ENCODE data around the gene COMT.
"Not testable (repeated sequence)": the region's sequence is repeated elsewhere in the genome, so short reads cannot be mapped to it uniquely, and the experiment has no call there.

Gene COMT

DNA sequence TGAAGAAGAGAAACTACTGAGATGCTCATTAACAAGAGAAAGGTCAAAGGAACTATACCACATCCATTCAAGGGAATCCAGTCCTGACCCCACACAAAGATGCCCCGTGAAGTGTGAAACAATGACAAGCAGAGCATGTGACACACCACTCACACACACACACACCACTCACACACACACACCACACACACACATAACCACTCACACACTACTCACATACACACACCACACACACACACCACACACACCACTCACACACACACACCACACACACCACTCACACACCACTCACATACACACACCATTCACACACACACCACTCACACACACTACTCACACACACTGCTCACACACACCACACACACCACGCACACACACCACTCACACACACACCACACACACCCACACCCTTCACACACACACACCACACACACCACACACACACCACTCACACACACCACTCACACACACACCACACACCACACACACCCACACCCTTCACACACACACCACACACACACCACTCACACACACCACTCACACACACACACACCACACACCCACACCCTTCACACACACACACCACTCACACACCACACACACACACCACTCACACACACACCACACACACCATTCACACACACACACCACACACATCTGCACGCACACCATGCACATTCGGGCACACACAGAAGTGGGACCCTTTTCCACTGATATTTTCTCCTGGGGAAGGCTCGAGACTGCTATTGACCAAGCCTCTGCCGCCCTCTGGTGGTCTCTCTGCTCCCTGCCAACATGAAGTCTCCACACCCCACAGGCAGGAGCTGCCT, 32.0 kb upstream of the COMT start:
- DNase-seq = peak; percentile 81

GRCh38 chr22:19910180-19910744, 31.3 kb upstream of the COMT start:
- DNase-seq = no peak

DNA sequence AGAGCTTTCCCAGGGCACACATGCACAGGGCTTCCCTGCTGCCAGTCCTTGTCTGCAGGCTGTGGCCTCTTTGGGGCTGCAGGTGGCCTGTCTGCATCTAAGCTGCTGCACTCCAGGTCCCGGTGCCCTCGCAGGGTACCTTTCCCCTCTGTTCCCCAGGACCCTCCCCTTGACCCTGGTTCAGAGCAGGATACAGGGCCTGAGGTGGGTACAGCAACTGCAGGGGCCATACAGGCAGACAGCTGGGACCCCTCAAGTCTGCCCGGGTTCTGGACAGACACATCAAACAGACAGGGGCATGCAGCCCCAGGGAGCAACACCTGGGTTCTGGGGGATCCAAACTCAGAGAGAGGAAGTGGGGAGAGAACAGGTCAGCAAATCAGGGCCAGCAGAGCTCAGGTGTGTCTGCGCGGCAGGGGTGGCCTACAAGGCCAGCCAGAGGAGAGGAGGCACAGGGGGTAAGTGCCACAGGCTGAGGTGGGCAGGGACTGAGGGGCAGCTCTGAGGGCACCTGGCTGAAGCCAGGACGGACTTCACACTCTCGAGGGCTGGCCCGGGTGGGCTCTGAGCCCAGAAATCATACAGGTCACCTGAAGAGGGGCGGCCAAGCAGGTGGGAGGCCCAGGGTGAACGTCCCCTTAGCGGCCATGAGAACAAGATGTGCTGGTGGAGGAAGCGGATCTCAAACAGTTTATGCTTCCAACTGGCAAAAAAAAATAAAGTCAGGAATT, 29.9 kb upstream of the COMT start:
- no peak for DNase-seq

DNA sequence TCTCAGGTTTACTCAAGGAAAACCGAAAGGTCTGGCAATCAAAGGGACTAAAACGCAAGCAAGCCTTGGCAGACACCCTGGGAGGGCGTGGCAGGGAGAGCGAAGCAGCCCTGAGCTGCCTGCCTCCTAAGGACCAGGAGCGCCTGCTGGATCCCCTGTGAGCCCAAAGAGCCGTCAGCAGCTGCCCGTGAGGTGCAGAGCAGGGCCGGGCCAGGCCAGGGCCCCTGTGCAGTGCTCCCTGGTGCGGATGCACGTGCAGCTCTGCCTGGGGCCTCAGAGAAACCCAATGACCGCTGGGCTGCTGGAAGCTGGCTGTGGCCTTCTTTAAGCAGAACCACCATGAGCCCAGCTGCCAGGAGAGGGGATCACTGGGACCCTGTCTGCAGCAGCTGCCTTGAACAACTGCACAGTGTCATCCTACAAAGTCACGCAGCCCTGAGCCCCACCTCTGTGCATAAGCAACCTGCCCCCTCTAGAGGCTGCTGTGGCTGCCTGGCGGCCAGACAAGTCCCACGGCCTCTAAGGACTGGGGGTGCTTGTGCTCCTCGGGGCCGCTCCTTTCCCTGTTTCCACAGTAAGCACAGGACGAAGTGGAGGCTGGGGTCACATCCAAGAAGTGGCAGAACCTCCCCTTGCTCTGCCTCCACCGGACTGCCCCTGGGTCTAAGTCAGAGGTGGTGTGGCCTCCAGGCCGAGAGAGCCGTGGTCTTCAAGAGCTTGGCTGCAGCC, 29.1 kb upstream of the COMT start:
- no peak for DNase-seq

GRCh38 chr22:19913337-19913936, 28.1 kb upstream of the COMT start:
- no peak for DNase-seq

GRCh38 chr22:19914201-19914943, 27.2 kb upstream of the COMT start:
- DNase-seq = no peak

GRCh38 chr22:19915287-19915954, 26.2 kb upstream of the COMT start:
- DNase-seq = no peak

DNA sequence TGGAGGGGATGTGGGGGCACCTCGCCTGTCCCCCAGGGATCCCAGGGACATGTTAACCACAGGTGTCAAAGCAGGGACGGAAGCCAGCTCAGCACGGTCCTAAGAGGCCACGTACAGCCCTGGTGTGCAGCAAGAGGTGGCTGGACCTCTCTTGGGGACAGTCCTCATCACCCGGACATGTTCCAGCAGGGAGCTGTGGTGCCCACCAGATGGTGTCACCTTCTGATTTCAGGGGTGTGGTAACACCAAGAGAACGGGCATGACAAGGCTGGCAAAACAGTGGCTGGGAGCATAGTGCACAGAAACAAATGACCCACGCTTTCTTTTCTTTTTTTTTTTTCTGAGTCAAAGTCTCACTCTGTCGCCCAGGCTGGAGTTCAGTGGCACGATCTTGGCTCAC, 25.6 kb upstream of the COMT start:
- DNase-seq = no peak

DNA sequence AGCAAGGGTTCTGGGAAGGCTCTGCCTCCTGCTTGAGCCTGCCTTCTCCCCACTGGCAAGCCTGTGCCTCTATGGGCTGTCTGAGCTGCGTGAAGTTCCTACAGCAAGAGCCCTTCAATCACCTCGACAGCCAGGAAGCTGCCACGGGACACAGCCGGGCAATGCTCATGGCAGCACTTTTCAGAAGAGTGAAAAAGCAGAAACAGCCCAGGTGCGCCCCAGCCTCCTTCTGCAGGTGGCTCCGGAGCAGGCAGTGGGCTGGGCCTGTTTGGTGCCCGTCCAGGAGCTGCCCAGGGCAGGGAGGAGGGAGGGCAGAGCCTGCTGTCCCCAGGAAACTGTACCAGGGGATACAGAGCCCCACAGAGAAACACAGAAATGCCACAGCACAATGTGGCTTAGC, 24.6 kb upstream of the COMT start:
- DNase-seq = no peak

- no peak for DNase-seq
These were observed 24.0 kb upstream of the COMT start for GRCh38 chr22:19917389-19918138.

DNA sequence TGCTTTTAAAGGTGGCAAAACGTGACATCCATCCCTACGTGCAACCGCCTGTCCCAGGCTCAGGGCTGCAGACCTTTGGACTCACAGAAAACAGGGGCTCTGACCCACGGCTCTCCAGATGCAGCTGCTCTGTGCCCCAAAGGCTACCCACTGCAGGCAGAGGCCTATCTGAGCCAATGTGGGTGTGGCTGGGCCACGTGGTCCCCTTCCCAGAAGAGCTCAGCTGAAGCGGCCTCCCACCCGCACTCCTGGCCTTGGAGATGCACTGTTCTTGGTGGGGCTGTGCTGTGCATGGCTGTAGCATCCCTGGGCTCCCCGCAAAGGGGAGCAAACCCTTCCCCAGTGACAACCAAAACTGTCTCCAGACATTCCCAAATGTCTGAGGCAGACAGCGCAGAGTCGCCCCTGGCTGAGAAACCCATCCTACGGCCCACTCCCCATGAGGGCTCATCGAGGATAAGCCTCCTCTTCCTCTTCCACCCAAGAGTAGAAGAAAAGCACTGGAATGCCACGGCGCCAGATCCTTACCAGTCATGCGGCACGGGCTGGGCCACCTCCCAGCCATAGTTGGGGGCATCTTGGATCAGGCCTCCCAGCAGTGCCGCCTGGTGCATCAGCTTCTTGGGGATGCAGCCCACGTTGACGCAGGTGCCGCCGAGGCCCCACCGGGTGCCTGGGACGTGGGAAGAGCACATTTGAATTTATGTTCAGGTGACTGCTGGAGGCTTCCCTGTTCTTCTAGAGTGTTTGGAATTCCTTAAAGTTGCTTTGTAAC, 23.1 kb upstream of the COMT start:
- DNase-seq = no peak

DNA sequence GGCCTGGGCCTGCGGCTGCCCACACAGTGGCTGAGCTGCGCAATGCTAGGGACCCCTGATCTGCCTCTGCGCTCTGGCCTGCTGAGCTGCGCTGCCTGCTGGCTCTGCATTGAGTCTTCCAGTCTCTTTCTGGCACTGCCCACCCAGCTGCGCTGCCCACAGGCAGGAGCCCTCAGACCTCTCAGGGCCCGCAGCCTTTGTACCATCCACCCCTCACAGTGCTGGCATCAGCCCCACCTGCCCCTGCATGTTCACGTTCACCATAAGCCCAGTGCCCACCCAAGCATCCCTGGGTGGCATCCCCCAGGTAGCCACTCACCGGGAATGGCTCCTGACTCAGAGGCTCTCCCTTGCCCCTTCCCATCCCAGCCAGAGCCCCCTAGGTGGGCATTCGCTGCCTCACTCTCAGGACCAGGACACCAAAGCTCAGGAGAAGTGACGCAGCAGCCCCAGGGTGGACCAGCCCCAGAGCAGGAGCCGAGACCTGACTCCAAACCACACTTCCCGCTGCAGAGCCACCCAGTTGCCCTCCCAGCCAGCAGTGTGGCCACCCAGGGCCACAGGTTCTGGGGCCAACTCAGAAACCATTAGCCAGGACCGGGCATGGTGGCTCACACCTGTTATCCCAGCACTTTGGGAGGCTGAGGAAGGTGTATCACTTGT, 21.7 kb upstream of the COMT start:
- DNase-seq = no peak

- no peak for DNase-seq
These were observed 20.0 kb upstream of the COMT start for GRCh38 chr22:19921544-19922081.

GRCh38 chr22:19923914-19924513, 17.6 kb upstream of the COMT start:
- no peak for DNase-seq

DNA sequence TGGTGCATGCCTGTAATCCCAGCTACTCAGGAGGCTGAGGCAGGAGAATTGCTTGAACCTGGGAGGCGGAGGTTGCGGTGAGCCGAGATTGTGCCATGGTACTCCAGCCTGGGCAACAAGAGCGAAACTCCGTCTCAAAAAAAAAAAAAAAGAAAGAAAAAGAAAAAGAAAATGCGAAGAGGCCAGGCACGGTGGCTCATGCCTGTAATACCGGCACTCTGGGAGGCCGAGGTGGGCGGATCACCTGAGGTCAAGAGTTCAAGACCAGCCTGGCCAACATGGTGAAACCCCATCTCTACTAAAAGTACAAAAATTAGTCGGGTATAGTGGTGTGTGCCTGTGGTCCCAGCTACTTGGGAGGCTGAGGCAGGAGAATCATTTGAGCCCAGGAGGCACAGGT, 15.5 kb upstream of the COMT start:
- DNase-seq = not testable (repeated sequence)

DNA sequence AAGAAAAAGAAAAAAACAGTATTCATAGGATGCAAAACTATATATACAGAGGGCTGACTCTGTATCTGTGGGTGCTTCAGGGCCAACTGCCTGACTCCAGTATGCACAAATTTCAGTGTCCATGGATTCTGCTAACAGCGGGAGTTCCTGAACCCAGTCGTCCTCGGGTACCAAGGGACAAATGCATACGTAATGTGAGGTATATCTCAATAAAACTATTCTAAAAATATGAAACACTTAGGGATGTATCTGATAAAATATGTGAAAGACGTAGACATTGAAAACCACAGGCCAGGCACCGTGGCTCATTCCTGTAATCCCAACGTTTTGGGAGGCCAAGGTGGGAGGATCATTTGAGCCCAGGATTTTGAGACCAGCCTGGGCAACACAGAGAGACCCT, 13.9 kb upstream of the COMT start:
- DNase-seq = no peak

- no peak for DNase-seq
These were observed 13.4 kb upstream of the COMT start for GRCh38 chr22:19928207-19928606.
